HepG2 (cell line): ENCODE data around the gene TBL3. TPM values are rescaled to one million over a fixed set of nuclear protein-coding genes. Genes with fewer than 3 reads are reported as not detected.

Experiments used
- BRF2 ChIP-seq: sonication (generic); formaldehyde crosslinking; IDR thresholded peaks from 2 replicates; pipeline ENCODE4 v1.8.1; 2022; ENCODE audit warnings: mild to moderate bottlenecking, missing genetic modification reagents
- ETV5 ChIP-seq: IDR thresholded peaks from 2 replicates; pipeline ENCODE4 v1.6.1; 2018; ENCODE audit warnings: missing biosample characterization, missing genetic modification reagents, inconsistent platforms, borderline replicate concordance
- FOXC1 ChIP-seq: sonication (generic); formaldehyde crosslinking; IDR thresholded peaks from 2 replicates; pipeline ENCODE4 v1.8.0; 2022; ENCODE audit warnings: mild to moderate bottlenecking, missing genetic modification reagents, borderline replicate concordance
- HNRNPK ChIP-seq: fragments of 200-400 bp; formaldehyde crosslinking; IDR thresholded peaks from 2 replicates; pipeline ENCODE4 v1.6.1; 2018; ENCODE audit warnings: low read length, low read depth, moderate library complexity, mild to moderate bottlenecking; ENCODE audit not compliant: poor library complexity, severe bottlenecking
- HOXA3 ChIP-seq: sonication (generic); formaldehyde crosslinking; IDR thresholded peaks from 2 replicates; pipeline ENCODE4 v1.5.0; 2020; ENCODE audit warnings: missing genetic modification reagents
- JUND ChIP-seq: sonication (generic); formaldehyde crosslinking; IDR thresholded peaks from 2 replicates; pipeline ENCODE4 v1.8.0; 2022; ENCODE audit warnings: mild to moderate bottlenecking, missing genetic modification reagents
- MAFK ChIP-seq, 2 experiments: IDR thresholded peaks in 1 of 2; conservative IDR thresholded peaks in 1 of 2; 2 replicates each; pipeline ENCODE4 v1.6.1; 2011; ENCODE audit warnings: improper control_type of control experiment in 2 of 2, low read length in 2 of 2
- MED1 ChIP-seq: sonication (generic); formaldehyde crosslinking; IDR thresholded peaks from 2 replicates; pipeline ENCODE4 v1.4.0; 2020; ENCODE audit warnings: missing genetic modification reagents
- NFE2L1 ChIP-seq: sonication (generic); formaldehyde crosslinking; IDR thresholded peaks from 2 replicates; pipeline ENCODE4 v1.4.0; 2020; ENCODE audit warnings: missing genetic modification reagents, mild to moderate bottlenecking, borderline replicate concordance
- NFE2L2 ChIP-seq: fragments of 150-350 bp; IDR thresholded peaks from 2 replicates; pipeline ENCODE4 v1.6.1; 2014; ENCODE audit warnings: low read length
- ONECUT2 ChIP-seq: sonication (generic); formaldehyde crosslinking; IDR thresholded peaks from 2 replicates; pipeline ENCODE4 v1.4.0; 2020; ENCODE audit warnings: missing genetic modification reagents
- PRDM10 ChIP-seq: sonication (generic); formaldehyde crosslinking; IDR thresholded peaks from 2 replicates; pipeline ENCODE4 v1.4.0; 2020; ENCODE audit warnings: low read depth, missing genetic modification reagents
- SNAPC2 ChIP-seq: sonication (generic); formaldehyde crosslinking; IDR thresholded peaks from 2 replicates; pipeline ENCODE4 v1.8.1; 2022; ENCODE audit warnings: mild to moderate bottlenecking, missing genetic modification reagents
- ZBTB43 ChIP-seq: sonication (generic); formaldehyde crosslinking; conservative IDR thresholded peaks from 2 replicates; pipeline ENCODE4 v1.4.0; 2020; ENCODE audit warnings: missing genetic modification reagents
- ZNF124 ChIP-seq: sonication (generic); formaldehyde crosslinking; IDR thresholded peaks from 2 replicates; pipeline ENCODE4 v1.4.0; 2020; ENCODE audit warnings: missing genetic modification reagents
- ZNF138 ChIP-seq: sonication (generic); formaldehyde crosslinking; IDR thresholded peaks from 2 replicates; pipeline ENCODE4 v1.5.0; 2020; ENCODE audit warnings: mild to moderate bottlenecking, low read depth, missing genetic modification reagents
- ZNF446 ChIP-seq: sonication (generic); formaldehyde crosslinking; IDR thresholded peaks from 2 replicates; pipeline ENCODE4 v1.5.0; 2020; ENCODE audit warnings: mild to moderate bottlenecking, missing genetic modification reagents
- ZNF576 ChIP-seq: sonication (generic); formaldehyde crosslinking; IDR thresholded peaks from 2 replicates; pipeline ENCODE4 v1.4.0; 2020; ENCODE audit warnings: mild to moderate bottlenecking, missing genetic modification reagents
- ZNF615 ChIP-seq: sonication (generic); formaldehyde crosslinking; IDR thresholded peaks from 2 replicates; pipeline ENCODE4 v1.5.0; 2020; ENCODE audit warnings: mild to moderate bottlenecking, missing genetic modification reagents, borderline replicate concordance
- ZNF775 ChIP-seq: sonication (generic); formaldehyde crosslinking; IDR thresholded peaks from 2 replicates; pipeline ENCODE4 v1.4.0; 2020; ENCODE audit warnings: missing genetic modification reagents, mild to moderate bottlenecking, moderate library complexity, borderline replicate concordance
- ZUFSP ChIP-seq: sonication (generic); formaldehyde crosslinking; IDR thresholded peaks from 2 replicates; pipeline ENCODE4 v1.9.0; 2021; ENCODE audit warnings: missing genetic modification reagents, mild to moderate bottlenecking, borderline replicate concordance
- polyA plus RNA-seq, 8 experiments: library from polyadenylated mRNA; depleted of rRNA in 3 of 8; stranded (reverse) in 7 of 8; unstranded in 1 of 8; fragments of >200 nt; fragmentation: Illumina TruSeq in 4 of 8; extraction: Trizol in 4 of 8; gene quantifications; 2 replicates each; pipeline versions ENCODE4 v1.2.1 to v1.2.3, GENCODE V29; 2011 to 2016; ENCODE audit warnings: low read depth in 4 of 8, missing spikeins in 1 of 8, mixed read lengths in 1 of 8; ENCODE audit not compliant: insufficient read depth in 1 of 8
- total RNA-seq, 5 experiments: library from RNA; depleted of rRNA; stranded (reverse); fragments of >200 nt; fragmentation: Illumina TruSeq; extraction: Trizol; gene quantifications; 2 replicates each; pipeline ENCODE4 v1.2.3, GENCODE V29; 2016; ENCODE audit warnings: low read depth in 1 of 5

The TBL3 gene
- total and polyA plus RNA-seq, 2 of the 13 experiments (the other 11 are each of a cell fraction or from before 2014, with no cell fraction given), result 16.8 to 38.0 TPM

- TF ChIP-seq NFE2L1 (CRISPR knock-in tag) (no peak), ZNF576 (CRISPR knock-in tag) (no peak), ZNF138 (CRISPR knock-in tag) (no peak), MAFK (conservative IDR thresholded peaks at IDR 0.05 in 1 of 2, IDR thresholded peaks at IDR 0.05 in 1 of 2; ENCODE audit: low read length in 2 of 2) (no peak), ONECUT2 (no peak), JUND (CRISPR knock-in tag) (no peak), HOXA3 (CRISPR knock-in tag) (no peak), PRDM10 (no peak), ZUFSP (CRISPR knock-in tag) (no peak), SNAPC2 (no peak), HNRNPK (no peak), ZNF124 (CRISPR knock-in tag) (0 out of 2 replicates have a peak, but pooled peaks have one; percentile 5), ZNF775 (CRISPR knock-in tag) (no peak), FOXC1 (no peak), BRF2 (no peak), ZBTB43 (CRISPR knock-in tag) (no peak), ETV5 (CRISPR knock-in tag) (no peak), ZNF615 (CRISPR knock-in tag) (no peak), NFE2L2 (no peak), ZNF446 (CRISPR knock-in tag) (no peak), MED1 (CRISPR knock-in tag) (no peak; the same call in 1 of the 2 replicates)
Observed at GRCh38 chr16:1960665-1961630, 10.9 kb upstream of the TBL3 start (continued).
